NCI-H524 (cell line): ENCODE results near the gene CLOCK.

ENCODE experiments used
- DNase-seq, 2 experiments: peaks; one replicate each; lab custom pipeline; 2025; lab: John Stamatoyannopoulos, UW

The CLOCK gene

GRCh38 chr4:55411621-55412020, 135.1 kb downstream of the CLOCK start:
- no peak for DNase-seq

- no peak for DNase-seq
Observed at GRCh38 chr4:55410431-55410830, 136.3 kb downstream of the CLOCK start.

GRCh38 chr4:55409468-55410171, 137.1 kb downstream of the CLOCK start:
- peak in 1 of 2 experiments; percentile 57 for DNase-seq

GRCh38 chr4:55407764-55408163, 138.9 kb downstream of the CLOCK start:
- no peak for DNase-seq

- DNase-seq, result no peak
Observed at GRCh38 chr4:55407119-55407518, 139.6 kb downstream of the CLOCK start.

GRCh38 chr4:55406545-55406944, 140.2 kb downstream of the CLOCK start:
- DNase-seq, result no peak

- DNase-seq, result no peak
Observed at GRCh38 chr4:55405073-55405472, 141.6 kb downstream of the CLOCK start.

GRCh38 chr4:55399581-55399980, 147.1 kb downstream of the CLOCK start:
- no peak for DNase-seq

- no peak for DNase-seq
Observed at GRCh38 chr4:55398966-55399365, 147.7 kb downstream of the CLOCK start.

- DNase-seq, result no peak
Observed at GRCh38 chr4:55398461-55398860, 148.2 kb downstream of the CLOCK start.

- no peak for DNase-seq
Observed at GRCh38 chr4:55397520-55398321, 149.0 kb downstream of the CLOCK start.

GRCh38 chr4:55397126-55397436, 149.6 kb downstream of the CLOCK start:
- peak in 1 of 2 experiments; percentile 31 for DNase-seq

- peak in 1 of 2 experiments; percentile 15 for DNase-seq
Observed at GRCh38 chr4:55396308-55397125, 150.2 kb downstream of the CLOCK start.

- peak; percentile 70 to 77 for DNase-seq
Observed at GRCh38 chr4:55395529-55396307, 151.0 kb downstream of the CLOCK start, which contains the start of gene TMEM165. Gene TMEM165, plus strand, starts transcription at chr4:55395957. Its CDS starts 233 bp downstream, at chr4:55396190.

- DNase-seq, result no peak
Observed at GRCh38 chr4:55395218-55395528, 151.5 kb downstream of the CLOCK start.

- peak in 1 of 2 experiments; percentile 9 for DNase-seq
Observed at GRCh38 chr4:55393461-55394320, 153.0 kb downstream of the CLOCK start.

GRCh38 chr4:55386840-55387239, 159.9 kb downstream of the CLOCK start:
- no peak for DNase-seq

GRCh38 chr4:55386073-55386472, 160.6 kb downstream of the CLOCK start:
- DNase-seq, result no peak

- no peak for DNase-seq
Observed at GRCh38 chr4:55385201-55385649, 161.5 kb downstream of the CLOCK start.

- no peak for DNase-seq
Observed at GRCh38 chr4:55382488-55383003, 164.2 kb downstream of the CLOCK start.

- DNase-seq, result peak in 1 of 2 experiments; percentile 48
Observed at GRCh38 chr4:55381502-55381901, 165.2 kb downstream of the CLOCK start.
